Right kidney (tissue), 9 donors: ENCODE data around the gene CASZ1.
A peak's percentile ranks its signal among the peaks of the same experiment; 100 is the strongest.

Experiments used
- DNase-seq: peaks from one replicate; pipeline ENCODE4 v3.0.0-alpha.2; 2016
- long read RNA-seq, 8 donors: transcript quantifications; one replicate each; lab custom pipeline, GENCODE V29; 2026

The CASZ1 gene
- long read RNA-seq, donor 1, partial matches to known transcripts = 0 of 2 reads
- long read RNA-seq, donor 1, other reads (novel, unspliced or antisense) = 0 of 2 reads
- long read RNA-seq, donor 2 = 0 reads
- long read RNA-seq, donor 3 = 0 reads
- long read RNA-seq, donor 4, partial matches to known transcripts = 0 of 1 reads
- long read RNA-seq, donor 4, other reads (novel, unspliced or antisense) = 0 of 1 reads
- long read RNA-seq, donor 5, partial matches to known transcripts = 0 of 1 reads
- long read RNA-seq, donor 5, other reads (novel, unspliced or antisense) = 0 of 1 reads
- long read RNA-seq, donor 6 = 0 reads
- long read RNA-seq, donor 7 = 0 reads
- long read RNA-seq, donor 8 = 0 reads

- peak; percentile 82 for DNase-seq
These were observed at the start of gene CASZ1 for GRCh38 chr1:10796029-10796944. TSS of gene CASZ1 (minus strand) at chr1:10796646. CDS start at chr1:10693889, 102,757 bp downstream.

GRCh38 chr1:10843697-10844096, 47.3 kb upstream of the CASZ1 start:
- no peak for DNase-seq

GRCh38 chr1:10841118-10841517, 44.7 kb upstream of the CASZ1 start:
- no peak for DNase-seq

GRCh38 chr1:10839188-10839770, 42.8 kb upstream of the CASZ1 start:
- DNase-seq = no peak

- no peak for DNase-seq
These were observed 42.1 kb upstream of the CASZ1 start for GRCh38 chr1:10838541-10838940.

GRCh38 chr1:10836726-10837125, 40.3 kb upstream of the CASZ1 start:
- no peak for DNase-seq

GRCh38 chr1:10835822-10836421, 39.5 kb upstream of the CASZ1 start:
- peak; percentile 68 for DNase-seq

- DNase-seq = peak; percentile 49
These were observed 39.0 kb upstream of the CASZ1 start for GRCh38 chr1:10835421-10835820.

GRCh38 chr1:10834770-10835412, 38.4 kb upstream of the CASZ1 start:
- no peak for DNase-seq

GRCh38 chr1:10833630-10834557, 37.4 kb upstream of the CASZ1 start:
- no peak for DNase-seq

GRCh38 chr1:10832703-10833102, 36.3 kb upstream of the CASZ1 start:
- DNase-seq = no peak

GRCh38 chr1:10830961-10831668, 34.7 kb upstream of the CASZ1 start:
- no peak for DNase-seq

GRCh38 chr1:10829965-10830515, 33.6 kb upstream of the CASZ1 start:
- DNase-seq = no peak

GRCh38 chr1:10829067-10829818, 32.8 kb upstream of the CASZ1 start:
- no peak for DNase-seq

- no peak for DNase-seq
These were observed 31.2 kb upstream of the CASZ1 start for GRCh38 chr1:10827377-10828333.

GRCh38 chr1:10825592-10825991, 29.1 kb upstream of the CASZ1 start:
- no peak for DNase-seq

GRCh38 chr1:10824821-10825540, 28.5 kb upstream of the CASZ1 start:
- no peak for DNase-seq
